NCI-H146 (cell line): ENCODE measurements around the gene FOXL3.
A peak's percentile ranks its signal among the peaks of the same experiment; 100 is the strongest.
"Not testable (repeated sequence)": the region's sequence is repeated elsewhere in the genome, so short reads cannot be mapped to it uniquely, and the experiment has no call there.

Experiments
- DNase-seq: peaks from one replicate; lab custom pipeline; 2025; lab: John Stamatoyannopoulos, UW

Gene FOXL3

DNA sequence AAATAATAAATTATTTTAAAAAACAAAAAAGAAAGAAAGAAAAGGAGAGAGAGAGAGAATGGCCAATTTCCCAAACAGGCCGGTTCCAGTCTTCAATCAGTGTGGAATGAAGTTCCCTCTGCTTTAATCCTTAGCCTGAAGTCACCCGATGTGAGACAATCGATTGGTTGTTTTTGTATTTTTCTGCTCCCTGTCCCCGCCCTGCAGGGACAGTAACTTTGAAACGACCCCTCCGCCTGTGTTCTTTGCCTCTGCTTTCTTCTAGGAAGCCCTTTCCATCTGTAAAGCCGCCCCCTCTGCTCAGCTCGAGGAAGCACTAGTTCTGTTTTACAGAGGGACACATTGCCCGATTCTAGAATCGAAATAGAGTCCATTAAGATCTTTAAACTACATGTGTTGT is 33.4 kb downstream of the FOXL3 start:
- DNase-seq, result no peak

DNA sequence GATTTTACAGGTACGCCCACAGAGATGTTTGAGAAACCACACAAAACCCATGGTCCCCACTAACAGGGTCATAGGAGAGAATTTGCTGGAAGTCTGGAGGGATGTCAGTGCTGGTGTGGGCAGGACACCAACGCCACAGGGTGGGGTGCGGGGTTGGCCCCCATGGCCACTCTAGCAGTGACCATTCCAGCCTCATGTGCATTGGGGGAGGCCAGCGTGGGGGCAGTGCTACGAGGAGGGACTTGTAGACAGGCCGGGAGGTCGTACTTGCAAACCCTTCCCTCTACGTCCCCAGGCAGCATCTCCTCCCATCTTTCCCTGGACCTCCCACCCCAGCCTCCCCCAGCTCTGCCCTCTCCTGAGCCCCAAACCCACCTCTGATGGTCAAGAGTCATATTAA is 34.0 kb downstream of the FOXL3 start:
- DNase-seq, result no peak

DNA sequence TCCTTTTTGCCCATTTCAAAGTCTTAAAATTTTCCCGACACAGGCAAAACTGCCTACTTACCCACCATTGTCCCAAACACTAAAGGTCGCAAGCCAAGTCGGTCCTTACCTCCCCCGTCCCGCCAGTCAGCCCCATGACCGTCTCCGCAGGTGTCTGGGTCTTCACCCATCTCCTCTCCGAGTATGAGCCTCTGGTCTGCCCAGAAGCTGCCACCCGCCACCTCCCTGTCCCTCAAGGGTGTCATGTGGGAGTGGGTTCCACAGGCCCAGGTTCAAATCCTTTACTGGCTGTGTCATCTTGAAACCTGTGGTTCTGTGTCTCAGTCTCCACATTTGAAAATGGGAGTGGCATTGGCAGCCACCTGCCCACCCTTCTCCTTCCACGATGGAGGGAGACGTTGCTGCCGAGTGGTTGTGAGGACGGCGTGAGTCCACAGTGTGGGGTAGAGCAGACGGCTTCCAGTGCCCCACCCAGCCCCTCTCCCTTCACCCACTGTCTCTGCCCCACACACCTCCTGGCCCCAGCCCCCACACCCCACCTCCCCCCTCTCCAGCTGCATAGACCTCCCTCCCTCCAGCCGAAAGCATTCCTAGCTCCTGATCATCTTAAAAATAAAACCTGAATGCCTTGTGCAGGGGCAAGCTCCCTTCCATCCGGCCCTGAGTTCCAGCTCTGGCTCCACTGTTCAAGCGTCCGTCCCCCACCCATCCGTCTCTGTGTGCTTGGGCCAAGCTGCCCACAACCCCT is 35.3 kb downstream of the FOXL3 start:
- no peak for DNase-seq

DNA sequence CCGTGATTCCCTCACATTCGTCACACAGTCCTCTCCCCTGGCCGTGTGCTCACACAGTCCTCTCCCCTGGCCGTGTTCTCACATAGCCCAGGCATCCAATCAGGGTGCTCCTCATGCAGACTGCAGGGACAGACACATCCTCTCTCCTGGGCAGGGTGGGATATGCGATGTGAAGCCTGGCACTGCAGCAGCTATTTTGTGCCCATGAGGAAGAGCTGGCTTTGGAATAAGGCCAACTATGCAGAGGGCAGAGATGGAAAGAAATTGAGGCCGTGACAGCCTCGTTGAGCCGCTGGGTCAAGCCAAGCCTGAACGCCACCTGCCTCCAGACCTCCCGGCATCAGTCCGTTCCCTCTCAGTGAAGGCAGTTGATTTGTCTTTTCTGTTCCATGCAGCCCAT is 35.8 kb downstream of the FOXL3 start:
- no peak for DNase-seq

DNA sequence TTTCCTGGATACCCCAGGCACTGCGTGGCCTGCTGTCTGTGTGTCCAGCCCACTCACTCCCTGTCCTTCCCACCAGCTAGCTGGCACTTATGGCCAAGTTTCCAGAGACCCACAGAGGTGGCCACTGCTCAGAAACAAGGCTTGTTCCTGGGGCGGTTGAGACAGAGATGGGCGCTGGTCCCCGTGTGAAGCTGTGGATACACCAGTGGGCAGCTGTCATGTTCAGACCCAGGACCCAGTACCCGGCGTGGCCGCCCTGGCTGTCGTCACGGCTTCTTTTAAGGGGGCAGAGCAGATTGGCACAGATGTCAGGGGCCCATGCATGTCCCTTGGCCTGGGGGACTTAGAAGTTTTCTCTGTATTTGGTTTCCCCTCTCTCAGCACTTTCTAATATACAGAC is 36.3 kb downstream of the FOXL3 start:
- DNase-seq, result no peak

DNA sequence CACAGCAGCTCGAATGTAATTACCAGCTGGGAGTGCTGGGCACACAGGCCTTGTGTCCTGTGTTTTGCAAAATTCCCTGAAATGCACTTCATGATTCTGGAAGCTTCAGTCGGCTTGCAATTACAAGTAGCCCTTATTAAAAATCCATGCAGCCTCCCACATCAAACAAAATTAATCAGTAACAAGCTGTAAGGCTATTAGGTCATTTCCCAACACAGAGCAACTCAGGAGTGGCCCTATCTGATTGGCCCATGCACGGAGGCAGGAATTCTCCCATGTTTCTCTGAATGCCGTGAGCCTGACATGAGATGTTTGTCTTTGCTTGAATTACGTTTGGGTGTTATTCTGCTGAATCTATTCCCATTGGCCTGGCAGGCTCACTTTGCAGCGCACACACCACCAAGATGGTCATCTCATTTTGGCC is 36.9 kb downstream of the FOXL3 start:
- no peak for DNase-seq

DNA sequence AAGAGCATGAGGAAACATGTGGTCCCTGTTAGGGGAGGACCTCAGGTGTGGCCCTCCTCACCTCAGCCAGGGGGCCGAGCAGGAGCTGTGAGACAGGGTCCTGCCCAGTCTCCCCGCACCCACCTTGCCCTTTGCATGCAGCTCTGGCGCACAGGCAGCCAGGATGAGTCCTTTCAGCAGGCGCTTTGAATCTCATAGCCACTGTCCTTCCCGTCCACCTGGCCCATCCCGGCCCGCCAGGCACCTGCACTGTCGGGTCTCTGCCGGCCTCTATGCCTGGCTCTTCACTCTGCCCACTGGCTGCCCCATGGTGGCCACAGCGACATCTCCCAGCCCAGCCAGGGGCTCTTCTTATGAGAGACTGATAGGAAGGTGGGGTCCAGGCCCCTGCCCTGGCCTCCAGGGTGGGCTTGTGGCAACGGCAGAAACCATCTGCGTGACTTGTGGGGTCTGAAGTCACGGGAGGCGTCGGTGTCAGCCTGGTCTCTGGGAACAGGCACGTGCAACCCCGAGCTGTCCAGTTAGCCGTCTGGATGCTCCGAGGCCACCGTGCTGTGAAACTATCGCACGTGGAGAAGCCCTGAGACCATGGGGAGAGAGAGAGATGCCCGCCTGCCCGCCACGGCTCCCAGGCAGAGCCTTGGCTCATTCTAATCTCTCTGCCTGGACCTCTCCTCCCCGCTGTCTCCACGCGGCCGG is 37.4 kb downstream of the FOXL3 start:
- DNase-seq, result no peak

DNA sequence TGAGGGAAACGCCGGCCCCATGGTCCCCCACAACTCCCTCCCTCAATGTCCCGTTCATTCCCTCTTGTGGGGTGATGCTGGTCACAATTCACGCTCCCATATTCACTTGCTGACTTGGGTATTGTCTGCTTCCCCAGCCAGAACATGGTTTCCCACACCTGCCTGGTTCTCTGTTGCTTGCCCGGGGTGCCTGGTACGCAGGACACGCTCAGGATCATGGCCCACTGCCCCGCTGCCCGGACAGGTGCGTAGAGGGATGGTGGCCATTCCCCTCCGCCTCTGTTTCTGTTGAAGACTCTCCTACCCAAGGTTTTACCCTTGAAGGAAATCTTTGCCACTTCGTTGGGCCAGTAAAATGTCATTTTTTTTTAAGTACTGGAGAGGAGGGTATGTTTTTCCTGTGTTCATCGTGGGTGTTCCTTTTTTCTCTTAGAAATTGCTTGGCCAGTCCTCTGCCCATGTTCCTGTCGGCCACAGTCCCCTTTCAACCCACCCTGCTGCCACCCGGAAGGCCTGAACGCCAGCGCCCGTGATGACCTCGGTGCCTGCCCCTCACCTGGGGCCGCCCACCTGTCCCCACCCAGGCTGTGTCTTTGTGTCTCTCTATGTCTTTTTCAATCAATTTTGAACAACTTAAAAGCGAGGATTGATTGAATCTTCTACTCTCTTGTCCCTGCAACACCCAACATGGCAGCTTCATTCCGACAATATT is 38.2 kb downstream of the FOXL3 start:
- DNase-seq, result no peak

DNA sequence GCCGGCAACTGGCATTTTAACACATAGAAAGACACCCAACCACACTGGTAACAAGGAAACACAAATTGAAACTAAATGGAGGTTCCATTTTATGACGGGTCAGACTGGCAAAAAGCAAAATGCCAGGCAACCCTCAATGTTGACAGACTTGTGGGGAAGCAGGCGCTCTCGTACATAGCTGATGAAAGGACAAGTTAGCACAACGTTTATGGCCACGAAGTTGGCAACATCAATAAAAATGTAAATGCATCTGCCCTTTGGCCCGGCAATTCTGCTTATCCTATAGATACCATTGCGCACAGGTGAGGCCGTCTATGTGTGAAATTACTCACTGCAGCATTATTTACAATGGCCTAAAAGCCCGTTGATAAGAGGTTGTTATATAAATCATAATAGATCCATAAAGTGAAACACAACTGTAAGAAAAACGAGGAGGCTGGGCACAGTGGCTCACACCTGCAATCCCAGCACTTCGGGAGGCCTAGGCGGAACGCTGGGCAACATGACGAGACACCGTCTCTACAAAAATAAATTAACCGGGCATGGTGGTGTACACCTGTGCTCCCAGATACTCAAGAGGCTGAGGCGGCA is 39.8 kb downstream of the FOXL3 start:
- no peak for DNase-seq

DNA sequence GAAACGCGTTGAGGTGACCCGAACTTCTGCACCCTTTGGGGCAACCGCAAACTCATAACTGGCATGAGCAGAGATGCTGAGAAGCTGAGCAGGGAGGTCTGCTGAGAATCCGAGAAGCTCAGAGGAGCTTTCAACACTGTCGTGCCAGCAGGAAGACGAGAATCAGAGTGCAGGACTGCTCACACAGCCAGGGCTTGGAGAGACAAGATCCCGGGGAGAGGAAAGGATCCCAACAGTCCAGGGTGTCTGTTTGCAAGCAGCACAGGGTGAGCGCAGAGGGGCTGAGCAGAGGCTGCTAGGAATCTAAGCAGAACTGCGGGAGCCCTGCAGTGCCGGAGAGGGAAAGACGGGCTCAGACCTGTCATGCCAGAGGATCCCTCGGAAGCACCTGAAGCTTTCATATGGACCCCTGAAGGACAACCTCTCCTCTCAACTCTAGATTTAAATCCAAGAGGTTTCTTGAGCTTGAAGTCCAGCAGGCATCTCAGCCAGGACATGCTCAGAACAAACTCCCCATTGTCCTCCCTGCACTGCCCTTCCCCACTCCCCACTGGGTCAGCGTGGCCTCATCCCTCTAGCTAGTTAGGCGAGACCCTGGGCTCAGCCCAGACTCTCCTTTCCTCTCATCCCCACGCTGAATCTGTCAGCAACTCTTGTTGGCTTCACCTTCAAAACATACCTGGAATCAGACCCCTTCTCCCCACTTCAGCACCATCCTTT is 40.7 kb downstream of the FOXL3 start:
- no peak for DNase-seq

DNA sequence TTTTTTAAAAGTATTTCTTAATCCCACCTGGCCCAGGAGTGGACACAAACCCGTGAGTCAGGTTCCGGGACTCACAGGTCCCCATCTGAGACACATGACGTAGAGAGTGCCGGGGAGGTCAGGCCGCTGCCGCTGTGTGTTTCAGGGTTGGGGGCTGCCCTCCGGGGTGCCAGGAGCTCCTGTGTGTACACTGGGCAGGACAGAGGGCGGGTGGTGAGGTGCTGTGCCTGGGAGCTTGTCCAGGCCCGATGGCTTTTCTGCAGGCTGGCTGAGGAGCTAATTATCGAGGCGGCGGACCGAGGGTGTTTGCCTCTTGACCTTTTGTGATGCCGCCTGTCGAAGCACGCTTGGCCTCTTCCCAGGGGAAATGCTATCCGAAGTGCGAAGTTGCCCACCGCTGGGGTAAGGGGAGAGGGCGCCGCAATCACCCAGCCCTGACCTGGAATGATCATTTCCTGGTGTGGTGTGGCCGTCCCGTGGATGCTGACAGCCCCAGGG is 42.1 kb downstream of the FOXL3 start:
- no peak for DNase-seq

DNA sequence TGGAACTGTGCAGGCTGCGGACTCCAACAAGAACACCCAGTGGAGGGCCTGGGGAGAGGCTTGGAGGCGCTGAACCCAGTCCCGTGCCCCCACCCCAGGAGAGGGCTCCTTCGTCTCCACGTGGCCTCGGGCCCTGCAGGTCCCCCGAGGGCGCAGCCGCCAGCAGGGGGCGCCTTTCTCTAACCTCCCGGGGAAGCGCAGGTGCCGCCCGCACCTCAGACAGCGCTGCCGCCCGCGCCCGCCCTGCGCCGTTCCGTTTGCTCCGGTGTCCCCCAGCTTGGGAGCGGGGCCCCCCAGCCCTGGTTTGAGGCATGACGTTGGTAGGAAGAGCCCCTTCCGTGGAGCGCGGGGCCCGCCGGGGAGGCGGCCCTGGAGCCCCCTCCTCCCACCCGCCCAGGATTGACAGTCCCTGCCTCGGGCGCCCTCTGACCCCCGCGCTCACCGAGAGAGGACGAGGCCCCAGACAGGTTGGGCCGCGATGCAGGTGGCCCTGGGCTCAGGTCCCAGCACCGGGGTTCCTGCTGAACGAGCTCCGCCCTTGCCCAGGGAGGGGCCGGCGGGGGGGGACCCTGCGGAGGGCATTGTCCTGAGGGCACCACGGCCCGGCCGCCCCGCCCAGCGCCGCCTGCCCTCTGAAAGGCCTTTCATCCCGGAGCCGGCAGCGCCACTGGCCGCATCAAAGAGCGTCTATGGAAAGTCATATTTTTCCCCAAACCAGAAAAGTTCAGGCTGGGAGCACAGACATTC is 42.8 kb downstream of the FOXL3 start:
- peak; percentile 38 for DNase-seq

DNA sequence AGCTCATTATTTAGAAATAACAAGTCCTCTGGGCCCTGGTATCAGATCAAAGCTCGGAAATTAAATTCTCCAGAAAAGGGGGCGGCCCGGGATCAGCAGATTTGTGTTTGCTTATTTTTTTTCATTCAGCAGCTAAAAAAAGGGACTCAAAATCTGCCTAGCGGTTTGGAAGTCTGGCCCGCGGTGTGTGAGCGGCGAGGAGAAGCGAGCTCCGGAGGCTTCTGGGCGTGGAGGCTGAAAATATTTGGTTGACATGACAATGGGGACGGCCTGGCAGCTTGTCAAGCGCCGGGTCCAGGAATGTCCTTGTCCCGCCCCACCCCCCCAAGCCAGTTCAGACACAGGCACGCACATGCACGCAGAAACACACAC is 43.4 kb downstream of the FOXL3 start:
- DNase-seq, result no peak

DNA sequence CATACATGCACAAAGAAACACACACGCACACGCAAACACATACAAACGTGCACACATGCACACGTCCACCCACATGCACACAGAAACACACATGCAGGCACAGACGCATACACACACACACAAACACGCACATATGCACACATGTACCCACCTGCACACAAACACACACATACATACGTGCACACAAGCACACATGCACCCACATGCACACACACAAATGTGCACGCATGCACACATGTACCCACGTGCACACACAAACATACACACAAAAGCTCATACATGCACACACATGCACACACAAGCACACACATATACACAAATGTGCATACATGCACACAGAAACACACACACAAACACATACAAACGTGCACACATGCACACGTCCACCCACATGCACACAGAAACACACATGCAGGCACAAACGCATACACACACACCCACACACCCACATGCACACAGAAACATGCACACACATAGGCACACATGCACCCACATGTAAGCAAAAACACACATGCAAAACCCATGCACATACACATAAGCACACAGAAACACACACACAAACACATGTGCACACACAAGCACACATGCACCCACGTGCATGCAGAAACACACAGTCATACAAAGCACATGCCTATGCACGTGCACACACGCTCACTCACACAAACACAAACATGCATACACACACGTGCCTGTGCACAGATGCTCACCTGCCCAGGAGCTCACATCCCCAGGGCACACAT is 44.8 kb downstream of the FOXL3 start:
- DNase-seq, result no peak

DNA sequence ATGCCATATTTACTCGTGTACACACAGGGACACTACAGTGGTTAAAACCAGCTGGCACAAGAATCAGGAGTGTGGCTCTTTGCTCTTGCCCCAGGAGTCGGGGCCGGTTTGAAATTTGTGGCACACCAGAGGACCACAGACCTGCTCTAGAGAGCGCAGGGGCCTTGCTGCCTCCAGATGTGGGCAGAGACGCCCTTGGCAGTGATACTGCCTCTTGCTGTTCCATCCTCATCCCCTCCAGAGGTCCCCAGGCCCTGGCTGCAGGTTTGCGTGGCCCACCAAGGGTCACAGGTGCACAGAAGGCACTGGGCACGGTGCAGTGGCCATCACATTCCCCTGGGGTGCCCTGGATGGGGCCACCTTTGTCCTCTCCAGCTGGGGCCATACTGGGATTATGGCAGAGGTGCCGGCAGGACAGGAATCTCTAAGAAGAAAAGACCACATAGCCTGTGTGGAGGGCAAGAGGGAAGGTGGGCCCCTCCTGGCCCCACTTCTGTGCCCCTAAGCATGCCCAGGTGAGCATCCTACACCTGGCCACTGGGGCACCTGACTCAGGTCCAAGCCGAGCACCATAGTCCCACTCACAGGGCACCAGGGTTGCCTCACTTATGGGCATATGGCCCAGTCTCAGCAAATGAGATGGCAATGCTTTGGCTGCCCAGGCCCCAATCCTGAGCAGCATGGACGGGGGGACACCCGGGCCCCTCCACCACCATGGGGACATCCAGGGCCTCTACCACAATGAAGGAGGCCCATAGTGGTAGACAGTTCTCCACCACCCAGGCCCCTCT is 45.6 kb downstream of the FOXL3 start:
- no peak for DNase-seq

DNA sequence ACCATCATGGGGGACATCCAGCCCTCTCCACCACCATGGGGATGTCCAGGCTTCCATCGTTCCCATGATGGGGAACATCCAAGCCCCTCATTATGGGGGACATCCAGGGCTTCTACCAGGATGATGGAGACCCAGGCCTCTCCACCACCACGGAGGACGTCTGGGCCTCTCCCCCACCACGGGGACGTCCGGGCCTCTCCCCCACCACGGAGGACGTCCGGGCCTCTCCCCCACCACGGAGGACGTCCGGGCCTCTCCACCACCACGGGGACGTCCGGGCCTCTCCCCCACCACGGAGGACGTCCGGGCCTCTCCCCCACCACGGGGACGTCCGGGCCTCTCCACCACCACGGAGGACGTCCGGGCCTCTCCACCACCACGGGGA is 46.2 kb downstream of the FOXL3 start:
- not testable (repeated sequence) for DNase-seq

DNA sequence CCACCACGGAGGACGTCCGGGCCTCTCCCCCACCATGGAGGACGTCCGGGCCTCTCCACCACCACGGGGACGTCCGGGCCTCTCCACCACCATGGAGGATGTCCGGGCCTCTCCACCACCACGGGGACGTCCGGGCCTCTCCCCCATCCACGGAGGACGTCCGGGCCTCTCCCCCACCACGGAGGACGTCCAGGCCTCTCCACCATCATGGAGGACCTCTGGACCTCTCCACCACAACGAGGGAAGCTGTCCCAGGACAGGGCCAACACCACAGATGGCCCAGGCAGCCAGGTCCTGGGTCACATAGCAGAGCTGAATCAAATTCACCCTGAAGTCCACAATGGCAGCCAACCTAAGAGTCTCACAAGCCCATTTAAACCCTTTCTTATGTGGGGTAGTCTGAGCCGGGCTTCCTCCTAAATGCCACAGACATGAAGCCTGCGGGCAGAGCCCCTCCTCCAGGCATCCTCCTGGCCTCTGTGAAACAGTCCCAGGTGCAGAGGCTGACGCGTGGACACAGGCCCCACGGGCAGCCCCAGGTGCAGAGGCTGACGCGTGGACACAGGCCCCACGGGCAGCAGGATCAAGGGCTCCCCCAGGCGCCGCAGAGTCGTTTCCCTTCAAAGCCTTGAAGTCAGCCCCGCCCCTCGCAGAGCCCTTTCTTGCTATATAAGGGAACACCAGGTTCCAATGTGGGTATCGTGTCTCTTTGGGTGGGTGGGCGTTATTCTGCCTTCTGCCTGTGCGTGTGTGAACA is 47.0 kb downstream of the FOXL3 start:
- no peak for DNase-seq

DNA sequence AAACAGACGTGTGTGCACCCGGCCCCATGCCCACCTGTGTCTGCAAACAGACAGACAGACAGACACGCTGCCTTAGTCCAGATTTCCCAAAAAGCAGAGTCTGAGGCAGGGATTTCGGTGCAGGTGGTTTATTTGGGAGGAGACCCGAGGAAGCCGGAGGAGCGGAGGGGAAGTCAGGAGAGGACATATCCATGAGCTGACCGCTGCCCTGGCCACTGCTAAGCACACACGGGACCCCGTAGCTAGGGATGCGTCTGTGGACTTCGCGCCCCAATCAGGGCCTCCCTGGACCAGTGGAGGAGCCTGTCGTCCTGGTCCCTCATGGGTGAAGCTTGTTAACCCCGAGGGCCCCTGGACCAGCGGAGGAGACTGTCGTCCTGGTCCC is 47.6 kb downstream of the FOXL3 start:
- no peak for DNase-seq
